KMS-11 (cell line): ENCODE data around the gene COX19.

ENCODE experiments used
- H2AFZ ChIP-seq: fragments of 200-600 bp; sonication (generic); 2 replicates; pipeline ENCODE4 v1.6.1; 2016; ENCODE audit warnings: antibody characterized with exemption, mixed run types, low read depth
- H3K27ac ChIP-seq: fragments of 200-600 bp; sonication (generic); 2 replicates; pipeline ENCODE4 v1.6.1; 2016; ENCODE audit warnings: mild to moderate bottlenecking, mixed run types
- H3K27me3 ChIP-seq: fragments of 200-600 bp; sonication (generic); 2 replicates; pipeline ENCODE4 v1.6.1; 2017; ENCODE audit warnings: mild to moderate bottlenecking, low read depth, mixed run types, moderate library complexity; ENCODE audit not compliant: insufficient read depth
- H3K36me3 ChIP-seq: fragments of 200-600 bp; sonication (generic); 2 replicates; pipeline ENCODE4 v1.6.1; 2017; ENCODE audit warnings: mild to moderate bottlenecking, mixed run types; ENCODE audit not compliant: insufficient read depth
- H3K4me1 ChIP-seq: fragments of 200-600 bp; sonication (generic); 2 replicates; pipeline ENCODE4 v1.6.1; 2016; ENCODE audit warnings: mild to moderate bottlenecking, low read depth, mixed run types; ENCODE audit not compliant: poor library complexity, severe bottlenecking
- H3K4me2 ChIP-seq: fragments of 200-600 bp; sonication (generic); 2 replicates; pipeline ENCODE4 v1.7.0; 2016; ENCODE audit warnings: mild to moderate bottlenecking, mixed run types
- H3K4me3 ChIP-seq: fragments of 200-600 bp; sonication (generic); IDR thresholded peaks from 2 replicates; pipeline ENCODE4 v1.6.1; 2017; ENCODE audit warnings: low read depth, low read length, mixed read lengths; ENCODE audit not compliant: insufficient read depth
- H3K79me2 ChIP-seq: fragments of 200-600 bp; sonication (generic); 2 replicates; pipeline ENCODE4 v1.6.1; 2016; ENCODE audit warnings: low read depth, mixed run types; ENCODE audit not compliant: insufficient read depth
- H3K9ac ChIP-seq: fragments of 200-600 bp; sonication (generic); 2 replicates; pipeline ENCODE4 v1.6.1; 2016; ENCODE audit warnings: mild to moderate bottlenecking, mixed run types
- H4K20me1 ChIP-seq: fragments of 200-600 bp; sonication (generic); 2 replicates; pipeline ENCODE4 v1.6.1; 2016; ENCODE audit warnings: mild to moderate bottlenecking, mixed run types; ENCODE audit not compliant: insufficient read depth
- CTCF ChIP-seq: fragments of 200-600 bp; sonication (generic); conservative IDR thresholded peaks from 2 replicates; pipeline ENCODE4 v1.6.1; 2017; ENCODE audit warnings: low read depth, mild to moderate bottlenecking, antibody characterized with exemption, low read length, moderate library complexity, mixed read lengths

Gene COX19

GRCh38 chr7:957418-958220, 17.7 kb downstream of the COX19 start:
- Histone ChIP-seq H3K27ac (no peak overlapping the region), H3K27me3 (peaks cover 36% of the 10 kb centered on the region), H3K4me3 (no peak overlapping the region), H4K20me1 (no peaks in the 10 kb centered on the region), H3K4me2 (no peak overlapping the region), H2AFZ (no peak overlapping the region), H3K9ac (no peak overlapping the region), H3K79me2 (no peaks in the 10 kb centered on the region), H3K36me3 (no peaks in the 10 kb centered on the region), H3K4me1 (no peaks in the 10 kb centered on the region)
- TF ChIP-seq CTCF, result no peak

GRCh38 chr7:956031-956430, 19.3 kb downstream of the COX19 start:
- peaks cover 36% of the 10 kb centered on the region for H3K27me3 ChIP-seq
- no peaks in the 10 kb centered on the region for H3K36me3 ChIP-seq
- no peak overlapping the region for H3K27ac ChIP-seq
- no peak for TF ChIP-seq CTCF
- no peaks in the 10 kb centered on the region for H3K79me2 ChIP-seq
- H3K4me3 ChIP-seq, result no peak overlapping the region
- H2AFZ ChIP-seq, result no peak overlapping the region
- H4K20me1 ChIP-seq, result no peaks in the 10 kb centered on the region
- H3K4me1 ChIP-seq, result no peaks in the 10 kb centered on the region
- H3K4me2 ChIP-seq, result no peak overlapping the region
- no peak overlapping the region for H3K9ac ChIP-seq

- no peak for TF ChIP-seq CTCF
- H3K27ac ChIP-seq, result no peak within 1 kb of the TSS
- no peaks in the 10 kb centered on the region for H3K79me2 ChIP-seq
- no peak within 1 kb of the TSS for H3K4me3 ChIP-seq
- H3K36me3 ChIP-seq, result no peaks in the 10 kb centered on the region
- peaks cover 14% of the 10 kb centered on the region for H3K4me1 ChIP-seq
- no peak within 1 kb of the TSS for H3K9ac ChIP-seq
- H4K20me1 ChIP-seq, result no peaks in the 10 kb centered on the region
- no peak within 1 kb of the TSS for H3K4me2 ChIP-seq
- H2AFZ ChIP-seq, result no peak within 1 kb of the TSS
- peaks cover 29% of the 10 kb centered on the region for H3K27me3 ChIP-seq
Observed at GRCh38 chr7:954330-955238, 20.8 kb downstream of the COX19 start, which contains the start of gene ADAP1. Gene ADAP1 (minus strand): TSS chr7:954680. CDS start chr7:954477, 203 bp downstream.

GRCh38 chr7:953547-954327, 21.6 kb downstream of the COX19 start:
- no peak overlapping the region for H2AFZ ChIP-seq
- no peak for TF ChIP-seq CTCF
- H3K27me3 ChIP-seq, result peaks cover 22% of the 10 kb centered on the region
- no peak overlapping the region for H3K4me3 ChIP-seq
- no peak overlapping the region for H3K4me2 ChIP-seq
- H3K4me1 ChIP-seq, result peaks cover 19% of the 10 kb centered on the region
- no peaks in the 10 kb centered on the region for H3K79me2 ChIP-seq
- H3K36me3 ChIP-seq, result no peaks in the 10 kb centered on the region
- no peaks in the 10 kb centered on the region for H4K20me1 ChIP-seq
- no peak overlapping the region for H3K9ac ChIP-seq
- no peak overlapping the region for H3K27ac ChIP-seq
